ENCODE results near the gene GALNTL6. TPM values are rescaled to one million over a fixed set of nuclear protein-coding genes. Genes with fewer than 3 reads are reported as not detected.

Gene GALNTL6
- total and polyA plus RNA-seq, 2 experiments from 2014 or later = not detected

DNA sequence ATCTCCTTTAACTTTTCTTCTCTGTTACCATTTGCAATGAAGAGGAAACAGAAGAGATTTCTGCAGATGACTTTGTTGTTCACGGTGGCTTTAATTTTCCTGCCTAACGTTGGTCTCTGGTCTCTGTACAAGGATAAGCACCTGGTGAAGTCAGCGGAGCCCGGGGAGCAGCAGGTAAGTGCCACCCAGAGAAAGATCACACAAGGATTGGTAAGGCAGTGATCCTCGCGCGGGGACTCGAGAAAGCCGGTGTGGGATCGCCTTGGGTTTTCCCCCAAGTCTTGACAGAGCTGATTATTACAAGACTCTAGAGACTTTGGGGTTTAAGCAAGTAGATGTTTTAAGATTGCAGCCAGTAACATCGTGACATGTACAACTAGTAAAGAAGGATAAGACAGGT lies 1.3 kb downstream of the GALNTL6 start:
- no peak overlapping the region for H3K4me3 ChIP-seq
- peaks cover 62% of the 10 kb centered on the region for H3K27me3 ChIP-seq
- DNase-seq (ENCODE audit: low read depth in 1 of 2, low spot score in 1 of 2) = no peak
- no peaks in the 10 kb centered on the region for H3K9me3 ChIP-seq (ENCODE audit: low read depth)
- TF ChIP-seq, protein P1, sequence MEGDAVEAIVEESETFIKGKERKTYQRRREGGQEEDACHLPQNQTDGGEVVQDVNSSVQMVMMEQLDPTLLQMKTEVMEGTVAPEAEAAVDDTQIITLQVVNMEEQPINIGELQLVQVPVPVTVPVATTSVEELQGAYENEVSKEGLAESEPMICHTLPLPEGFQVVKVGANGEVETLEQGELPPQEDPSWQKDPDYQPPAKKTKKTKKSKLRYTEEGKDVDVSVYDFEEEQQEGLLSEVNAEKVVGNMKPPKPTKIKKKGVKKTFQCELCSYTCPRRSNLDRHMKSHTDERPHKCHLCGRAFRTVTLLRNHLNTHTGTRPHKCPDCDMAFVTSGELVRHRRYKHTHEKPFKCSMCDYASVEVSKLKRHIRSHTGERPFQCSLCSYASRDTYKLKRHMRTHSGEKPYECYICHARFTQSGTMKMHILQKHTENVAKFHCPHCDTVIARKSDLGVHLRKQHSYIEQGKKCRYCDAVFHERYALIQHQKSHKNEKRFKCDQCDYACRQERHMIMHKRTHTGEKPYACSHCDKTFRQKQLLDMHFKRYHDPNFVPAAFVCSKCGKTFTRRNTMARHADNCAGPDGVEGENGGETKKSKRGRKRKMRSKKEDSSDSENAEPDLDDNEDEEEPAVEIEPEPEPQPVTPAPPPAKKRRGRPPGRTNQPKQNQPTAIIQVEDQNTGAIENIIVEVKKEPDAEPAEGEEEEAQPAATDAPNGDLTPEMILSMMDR (IDR thresholded peaks at IDR 0.05; ENCODE audit: low read depth, low read length) = no peak
- H3K36me3 ChIP-seq = no peaks in the 10 kb centered on the region
- no peak overlapping the region for H3K27ac ChIP-seq
- no peaks in the 10 kb centered on the region for H3K4me1 ChIP-seq (ENCODE audit: low read depth)

DNA sequence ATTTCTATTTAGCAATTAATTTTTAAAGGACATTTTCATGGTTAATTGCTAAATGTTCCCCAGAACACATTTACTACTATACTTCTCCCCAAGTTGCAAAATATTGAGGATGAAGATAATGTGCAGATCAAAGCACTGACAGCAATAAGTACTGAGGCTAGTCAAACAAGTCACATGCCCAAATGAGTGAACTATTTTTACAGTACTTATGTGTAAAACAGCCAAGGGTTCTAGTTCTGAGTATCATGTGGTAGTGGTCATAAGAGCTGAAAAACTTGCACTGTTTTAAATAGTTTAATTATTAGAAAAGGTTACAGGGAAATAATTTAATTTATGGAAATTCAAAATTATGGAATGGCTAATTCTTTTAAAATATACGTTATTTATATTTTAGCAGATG lies 3.8 kb downstream of the GALNTL6 start:
- no peak overlapping the region for H3K27ac ChIP-seq
- no peak for DNase-seq (ENCODE audit: low read depth in 1 of 2, low spot score in 1 of 2)
- no peak overlapping the region for H3K4me3 ChIP-seq
- no peaks in the 10 kb centered on the region for H3K36me3 ChIP-seq
- no peaks in the 10 kb centered on the region for H3K9me3 ChIP-seq (ENCODE audit: low read depth)
- no peaks in the 10 kb centered on the region for H3K4me1 ChIP-seq (ENCODE audit: low read depth)
- H3K27me3 ChIP-seq = peaks cover 44% of the 10 kb centered on the region
- TF ChIP-seq, protein P1 (IDR thresholded peaks at IDR 0.05; ENCODE audit: low read depth, low read length) = no peak

DNA sequence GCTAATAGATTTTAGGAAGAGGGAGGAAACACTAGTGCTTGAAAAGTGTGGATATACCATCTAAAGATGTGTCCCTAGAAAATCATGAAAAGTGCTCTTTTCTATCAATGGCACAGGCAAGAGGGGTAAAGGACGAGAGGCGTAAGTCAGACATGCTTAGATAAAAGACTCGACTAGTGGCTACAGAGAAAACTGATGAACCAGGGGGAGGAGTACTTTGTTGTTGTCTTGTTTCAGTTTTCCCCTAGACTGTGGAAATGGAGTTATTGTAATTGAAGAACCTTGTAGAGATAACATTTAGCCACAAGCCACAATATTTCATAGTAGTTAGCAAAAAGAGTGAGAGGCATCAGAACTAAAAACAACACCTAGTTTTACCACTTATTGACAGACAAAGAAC lies 21.4 kb downstream of the GALNTL6 start:
- H3K9me3 ChIP-seq (ENCODE audit: low read depth) = no peaks in the 10 kb centered on the region
- H3K4me1 ChIP-seq (ENCODE audit: low read depth) = no peaks in the 10 kb centered on the region
- no peaks in the 10 kb centered on the region for H3K36me3 ChIP-seq
- H3K4me3 ChIP-seq = no peak overlapping the region
- TF ChIP-seq, protein P1 (IDR thresholded peaks at IDR 0.05; ENCODE audit: low read depth, low read length) = no peak
- H3K27me3 ChIP-seq = no peaks in the 10 kb centered on the region
- no peak overlapping the region for H3K27ac ChIP-seq
- DNase-seq (ENCODE audit: low read depth in 1 of 2, low spot score in 1 of 2) = no peak

DNA sequence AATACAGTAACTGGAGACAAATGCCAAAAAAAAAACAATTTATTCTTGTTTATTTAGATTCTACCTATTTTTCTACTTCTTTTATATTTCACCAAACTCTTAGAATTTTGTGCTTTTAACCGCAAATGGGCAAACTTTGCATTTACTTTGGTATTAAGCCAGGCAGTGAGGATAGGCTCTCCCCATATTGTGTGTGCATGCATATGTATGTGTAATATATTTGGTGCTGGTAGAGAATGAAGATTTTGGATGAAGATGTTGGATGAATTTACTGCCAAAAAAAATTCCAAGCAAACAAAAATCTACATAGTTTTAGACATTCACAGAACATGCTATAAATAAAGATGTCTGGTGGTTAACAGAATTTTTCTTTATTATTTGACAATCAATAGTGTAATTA lies 30.3 kb downstream of the GALNTL6 start:
- H3K4me1 ChIP-seq (ENCODE audit: low read depth) = no peaks in the 10 kb centered on the region
- no peaks in the 10 kb centered on the region for H3K27me3 ChIP-seq
- no peaks in the 10 kb centered on the region for H3K36me3 ChIP-seq
- H3K9me3 ChIP-seq (ENCODE audit: low read depth) = no peaks in the 10 kb centered on the region
- DNase-seq (ENCODE audit: low read depth in 1 of 2, low spot score in 1 of 2) = no peak
- no peak overlapping the region for H3K27ac ChIP-seq
- TF ChIP-seq, protein P1 (IDR thresholded peaks at IDR 0.05; ENCODE audit: low read depth, low read length) = no peak
- H3K4me3 ChIP-seq = no peak overlapping the region

DNA sequence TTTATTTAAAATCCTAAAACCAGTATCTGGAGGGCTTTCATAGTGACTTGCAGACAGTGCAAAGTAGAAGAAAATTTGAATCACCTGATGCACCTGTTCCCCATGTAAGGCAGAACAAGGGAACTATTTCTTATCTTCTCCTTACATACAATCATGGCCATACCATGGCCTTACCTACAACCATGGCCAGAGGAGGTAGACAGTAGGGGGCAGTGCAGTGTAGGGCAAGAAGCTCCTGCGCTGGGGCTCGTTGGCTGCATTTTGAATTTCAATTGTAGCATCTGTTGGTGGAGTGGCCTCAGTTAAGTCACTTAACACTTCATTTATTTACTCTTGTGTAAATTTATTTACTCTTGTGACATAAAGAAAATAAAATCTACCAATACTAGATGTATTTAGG lies 33.0 kb downstream of the GALNTL6 start:
- Histone ChIP-seq H3K9me3 (ENCODE audit: low read depth) (no peaks in the 10 kb centered on the region), H3K27me3 (no peaks in the 10 kb centered on the region), H3K4me1 (ENCODE audit: low read depth) (no peaks in the 10 kb centered on the region), H3K27ac (no peak overlapping the region), H3K36me3 (no peaks in the 10 kb centered on the region), H3K4me3 (no peak overlapping the region)
- TF ChIP-seq, protein P1 (IDR thresholded peaks at IDR 0.05; ENCODE audit: low read depth, low read length) = peak; percentile 28
- DNase-seq (ENCODE audit: low read depth in 1 of 2, low spot score in 1 of 2) = peak; percentile 32 to 74

DNA sequence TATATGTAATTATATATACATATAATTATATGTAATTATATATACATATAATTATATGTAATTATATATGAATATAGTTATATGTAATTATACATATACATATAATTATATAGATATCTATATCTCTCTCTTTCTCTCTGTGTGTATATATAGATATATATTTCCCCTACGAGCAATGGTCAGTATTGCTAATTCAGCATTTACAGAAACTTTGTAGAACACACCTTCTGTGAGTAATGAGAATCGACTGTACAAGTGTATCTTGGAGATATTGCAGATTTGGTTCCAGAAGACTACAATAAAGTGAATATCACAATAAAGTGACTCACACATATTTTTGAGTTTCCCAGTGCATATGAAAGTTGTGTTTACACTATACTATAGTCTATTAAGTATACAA lies 33.7 kb downstream of the GALNTL6 start:
- DNase-seq (ENCODE audit: low read depth in 1 of 2, low spot score in 1 of 2) = no peak
- H3K36me3 ChIP-seq = no peaks in the 10 kb centered on the region
- no peaks in the 10 kb centered on the region for H3K9me3 ChIP-seq (ENCODE audit: low read depth)

More for the DNA sequence above, 33.7 kb downstream of the GALNTL6 start:
- Histone ChIP-seq H3K4me3 (no peak overlapping the region), H3K27ac (no peak overlapping the region), H3K27me3 (no peaks in the 10 kb centered on the region), H3K4me1 (ENCODE audit: low read depth) (no peaks in the 10 kb centered on the region)
- TF ChIP-seq, protein P1 (IDR thresholded peaks at IDR 0.05; ENCODE audit: low read depth, low read length) = no peak

All from cardiac muscle cell (in vitro differentiated cells and primary cell).